GM12891 (cell line): ENCODE data around the gene CPHXL2.

Source experiments
- POLR2A ChIP-seq: IDR thresholded peaks from 2 replicates; pipeline ENCODE4 v1.6.1; 2011; ENCODE audit warnings: low read depth, low read length, control low read depth
- POU2F2 ChIP-seq: IDR thresholded peaks from 2 replicates; pipeline ENCODE4 v1.6.1; 2011; ENCODE audit warnings: low read depth, mild to moderate bottlenecking, control low read depth, low read length, moderate library complexity

- TF ChIP-seq POU2F2 (no peak), POLR2A (no peak)
These were observed 58.0 kb downstream of the CPHXL2 start for GRCh38 chr16:75618780-75619179.
